KBM-7 (cell line): ENCODE data around the gene SCYL2.

Experiments used
- DNase-seq: peaks from one replicate; pipeline ENCODE4 v3.0.0-alpha.2; 2015
- in situ Hi-C: fragments of 300-500 bp; cut with MboI; formaldehyde crosslinking; loops from 2 replicates; pipeline ENCODE4 v1.14.3; 2020; ENCODE audit warnings: low sequenced_read_pairs, low pct_unique_long_range_greater_than_20kb, mixed read lengths

SCYL2 gene

GRCh38 chr12:100359822-100360221, 92.8 kb downstream of the SCYL2 start:
- in situ Hi-C loops: no loop called here
- DNase-seq: no peak

- in situ Hi-C loops: no loop called here
- no peak for DNase-seq
Measured at GRCh38 chr12:100360450-100360849, 93.5 kb downstream of the SCYL2 start.

GRCh38 chr12:100364324-100364723, 97.3 kb downstream of the SCYL2 start:
- no peak for DNase-seq
- in situ Hi-C loops: no loop called here

GRCh38 chr12:100365411-100365810, 98.4 kb downstream of the SCYL2 start:
- DNase-seq: no peak
- in situ Hi-C loops: no loop called here

GRCh38 chr12:100368066-100368465, 101.1 kb downstream of the SCYL2 start:
- no peak for DNase-seq
- in situ Hi-C loops: no loop called here

- in situ Hi-C loops: no loop called here
- DNase-seq: no peak
Measured at GRCh38 chr12:100371146-100371545, 104.2 kb downstream of the SCYL2 start.

- DNase-seq: no peak
- in situ Hi-C loops: no loop called here
Measured at GRCh38 chr12:100372853-100373640, 106.1 kb downstream of the SCYL2 start.

GRCh38 chr12:100375038-100375735, 108.2 kb downstream of the SCYL2 start:
- DNase-seq: no peak

GRCh38 chr12:100376161-100376560, 109.2 kb downstream of the SCYL2 start:
- in situ Hi-C loops: no loop called here
- DNase-seq: no peak

More at GRCh38 chr12:100375038-100375735, 108.2 kb downstream of the SCYL2 start:
- in situ Hi-C loops: no loop called here

GRCh38 chr12:100381379-100381778, 114.4 kb downstream of the SCYL2 start:
- in situ Hi-C loops: no loop called here

GRCh38 chr12:100382338-100382737, 115.4 kb downstream of the SCYL2 start:
- in situ Hi-C loops: no loop called here
- no peak for DNase-seq

More at GRCh38 chr12:100381379-100381778, 114.4 kb downstream of the SCYL2 start:
- DNase-seq: no peak

- no peak for DNase-seq
- in situ Hi-C loops: no loop called here
Measured at GRCh38 chr12:100383586-100384558, 116.9 kb downstream of the SCYL2 start.

GRCh38 chr12:100384559-100384935, 117.6 kb downstream of the SCYL2 start:
- no peak for DNase-seq
- in situ Hi-C loops: no loop called here

GRCh38 chr12:100388382-100388781, 121.4 kb downstream of the SCYL2 start:
- in situ Hi-C loops: no loop called here
- DNase-seq: no peak
